Erythroblast (primary cell): ENCODE results near the gene SMURF1.

Experiments used
- GATA1 ChIP-seq: IDR thresholded peaks from 2 replicates; pipeline ENCODE4 v1.6.1; 2011; ENCODE audit warnings: low read depth, mild to moderate bottlenecking, control low read depth, low read length, moderate library complexity
- POLR2A ChIP-seq: IDR thresholded peaks from 2 replicates; pipeline ENCODE4 v1.6.1; 2011; ENCODE audit warnings: mild to moderate bottlenecking, low read length

- TF ChIP-seq POLR2A (no peak), GATA1 (no peak)
These were observed 106.5 kb downstream of the SMURF1 start for GRCh38 chr7:99037327-99037940.
